GM19351 (cell line): ENCODE data around the gene OTOGL.

Experiments
- ATAC-seq: cut with Tn5 transposase; IDR thresholded peaks from one replicate; pipeline ENCODE4 v1.9.1; 2021; ENCODE audit warnings: mild to moderate bottlenecking, moderate library complexity; ENCODE audit not compliant: unreplicated experiment

OTOGL gene

DNA sequence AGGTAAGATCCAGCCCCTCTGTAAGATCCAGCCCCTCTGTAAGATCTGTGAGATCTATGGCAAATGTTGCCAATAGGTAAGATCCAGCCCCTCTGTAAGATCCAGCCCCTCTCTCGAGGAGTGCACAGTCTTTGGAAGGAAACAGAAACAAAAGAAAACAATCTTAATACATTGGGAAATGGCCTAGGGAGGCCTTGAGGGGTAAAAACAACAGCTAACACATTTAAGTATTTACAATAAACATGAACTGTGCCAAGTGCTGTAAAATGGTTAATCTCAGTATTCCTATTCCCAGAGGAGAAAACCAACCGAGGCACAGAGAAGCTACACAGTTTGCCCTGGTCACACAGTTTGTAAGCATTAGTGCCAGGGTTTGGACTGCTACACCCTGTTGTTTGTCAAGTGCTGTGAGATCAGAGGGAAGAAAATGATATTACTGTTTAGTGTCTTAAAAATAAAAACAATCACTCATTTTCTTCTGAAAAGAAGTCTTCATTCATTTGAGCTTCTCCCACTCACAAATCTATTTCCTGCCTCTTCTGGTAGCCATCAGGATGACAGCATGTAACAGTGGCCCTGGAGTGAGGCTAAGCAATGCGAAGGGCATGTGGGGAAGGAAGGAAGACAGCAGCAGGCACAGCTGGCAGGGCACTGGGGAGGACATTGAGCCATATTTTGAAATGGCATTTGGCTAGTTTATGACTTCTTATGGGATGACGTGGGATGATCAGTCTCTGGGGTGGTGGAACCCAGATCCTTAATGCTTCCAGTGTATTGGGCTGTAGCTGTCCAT lies 226.0 kb downstream of the OTOGL start:
- no peak for ATAC-seq

DNA sequence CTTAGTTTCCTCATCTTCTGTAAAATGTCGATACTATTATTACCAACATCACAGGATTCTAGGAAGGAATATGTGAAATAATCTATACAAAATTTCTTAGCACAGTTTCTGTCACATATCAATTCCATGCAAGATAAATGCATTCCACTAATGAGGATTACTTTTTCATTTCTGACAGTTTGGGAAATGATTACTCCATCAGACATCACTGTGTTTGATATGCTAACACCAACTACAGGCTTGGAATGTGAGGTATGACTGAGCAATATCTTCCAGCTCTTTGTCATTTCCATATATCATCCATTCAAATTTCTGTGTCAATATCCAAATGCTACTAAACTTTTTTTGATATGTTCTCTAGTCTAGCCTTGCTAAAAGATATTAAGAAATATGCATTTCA lies 233.5 kb downstream of the OTOGL start:
- no peak for ATAC-seq

DNA sequence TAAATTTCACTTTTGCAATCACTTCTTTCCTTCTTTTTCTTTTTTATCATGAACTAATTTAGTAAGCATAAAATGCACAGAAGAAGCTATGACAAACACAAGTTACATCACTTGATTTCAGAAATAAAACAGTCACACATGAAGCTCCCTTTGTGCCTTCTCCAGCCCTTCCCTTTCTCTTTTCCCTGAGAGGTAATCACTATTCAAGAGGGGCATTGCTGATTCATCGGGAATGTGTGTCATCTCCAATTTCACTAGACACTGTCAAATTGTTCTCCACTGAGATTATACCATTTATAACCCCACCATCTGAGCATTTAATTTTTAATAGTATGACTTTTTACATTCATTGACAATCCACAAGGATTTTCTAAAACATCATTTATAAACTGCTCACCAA lies 253.1 kb downstream of the OTOGL start:
- no peak for ATAC-seq

- ATAC-seq = no peak
Observed at GRCh38 chr12:80353254-80353653, 253.9 kb downstream of the OTOGL start.

- ATAC-seq = no peak
Observed at GRCh38 chr12:80356097-80356496, 256.8 kb downstream of the OTOGL start.

GRCh38 chr12:80359703-80360102 lies 260.4 kb downstream of the OTOGL start:
- no peak for ATAC-seq

GRCh38 chr12:80364056-80364455 lies 264.7 kb downstream of the OTOGL start:
- no peak for ATAC-seq

GRCh38 chr12:80373666-80374065 lies 274.3 kb downstream of the OTOGL start:
- no peak for ATAC-seq

DNA sequence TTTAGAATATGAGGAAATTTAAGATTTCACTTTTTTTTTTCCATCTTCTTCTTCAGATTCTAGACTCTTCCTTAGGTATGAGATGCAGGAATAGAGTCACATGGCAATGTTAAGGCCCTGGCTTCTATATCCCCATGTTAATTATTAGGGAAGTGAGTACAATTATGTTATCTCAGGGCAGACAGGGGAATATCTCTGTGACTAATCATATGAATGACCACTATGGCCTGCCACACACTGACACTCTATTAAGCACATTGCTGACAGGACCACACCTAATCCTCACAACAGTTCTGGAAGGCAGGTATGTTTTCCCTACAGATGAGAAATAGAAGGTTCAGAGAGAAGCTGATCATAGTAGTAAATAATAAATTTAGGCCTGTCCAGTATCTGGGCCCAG lies 275.3 kb downstream of the OTOGL start:
- ATAC-seq = no peak

DNA sequence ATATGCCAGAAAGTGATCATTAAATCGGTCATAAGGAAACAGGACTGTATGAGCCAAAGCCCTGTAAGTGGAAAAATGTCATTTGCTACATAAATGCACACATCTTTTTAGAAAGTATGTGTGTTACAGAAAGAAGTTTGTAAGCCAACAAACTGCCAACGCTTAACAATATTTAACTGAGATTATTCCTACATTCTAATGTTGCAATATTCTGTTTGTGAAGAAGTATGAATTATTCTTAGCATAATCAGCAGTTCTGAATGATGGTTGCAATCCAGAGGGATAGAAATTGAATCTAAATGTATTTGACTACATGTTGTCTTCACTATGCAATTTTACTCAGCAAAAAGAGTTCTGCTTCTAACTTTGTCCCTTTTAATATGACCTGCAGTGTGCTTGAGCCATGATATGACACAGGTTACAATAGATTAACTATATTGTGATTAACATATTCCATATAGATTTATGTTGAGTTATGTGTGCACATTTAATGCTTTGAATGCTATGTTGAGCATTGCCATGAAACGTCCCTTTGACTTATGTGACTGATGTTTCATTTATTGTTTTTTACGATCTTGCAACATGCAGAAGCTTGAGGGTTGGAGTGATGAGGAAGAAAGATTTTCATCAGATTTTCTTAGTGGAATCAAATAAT lies 277.9 kb downstream of the OTOGL start:
- ATAC-seq = no peak

- no peak for ATAC-seq
Observed at GRCh38 chr12:80381121-80381520, 281.8 kb downstream of the OTOGL start.

DNA sequence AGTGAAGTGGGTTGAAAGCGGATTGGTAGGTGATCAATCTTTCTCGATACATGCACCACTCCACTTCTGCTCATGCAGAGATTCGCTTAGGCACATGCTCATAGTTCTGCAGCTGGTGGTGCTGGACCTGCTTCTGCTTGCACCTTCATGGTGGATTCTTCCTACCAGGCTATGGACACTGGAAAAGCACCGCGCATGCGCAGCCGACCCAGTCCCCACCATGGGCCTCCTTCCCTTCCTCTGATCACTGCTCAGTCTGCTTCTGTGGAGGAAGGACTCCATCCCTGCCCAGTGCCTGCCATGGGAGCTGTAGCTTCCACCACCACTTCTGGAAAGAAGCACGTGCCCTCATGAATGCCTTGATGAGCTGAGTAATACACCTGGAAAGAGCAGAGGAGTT lies 282.9 kb downstream of the OTOGL start:
- ATAC-seq = no peak

GRCh38 chr12:80400571-80400991 lies 301.2 kb downstream of the OTOGL start:
- no peak for ATAC-seq

DNA sequence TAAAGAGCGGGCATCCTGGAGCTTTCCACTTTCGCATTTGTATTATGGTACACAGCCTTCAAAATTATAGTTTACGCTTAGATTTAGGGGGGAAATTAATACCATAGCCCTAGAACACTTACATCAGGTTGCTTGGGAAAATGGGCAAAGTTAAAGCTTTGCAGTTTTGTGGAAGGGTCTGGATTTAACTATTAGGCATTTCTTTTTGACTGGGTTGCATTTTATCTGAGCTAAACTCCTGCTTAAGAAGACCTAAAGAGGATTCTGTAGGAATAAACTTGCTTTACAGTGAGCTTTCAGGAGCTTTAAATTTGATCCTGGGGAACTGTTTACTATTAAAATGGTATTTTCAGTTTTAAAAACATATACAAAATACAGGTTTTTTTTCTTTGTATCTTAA lies 301.9 kb downstream of the OTOGL start:
- no peak for ATAC-seq

GRCh38 chr12:80404629-80405028 lies 305.3 kb downstream of the OTOGL start:
- ATAC-seq = no peak

- no peak for ATAC-seq
Observed at GRCh38 chr12:80406253-80406652, 306.9 kb downstream of the OTOGL start.

- ATAC-seq = peak; percentile 65
Observed at GRCh38 chr12:80411787-80412186, 312.4 kb downstream of the OTOGL start.

DNA sequence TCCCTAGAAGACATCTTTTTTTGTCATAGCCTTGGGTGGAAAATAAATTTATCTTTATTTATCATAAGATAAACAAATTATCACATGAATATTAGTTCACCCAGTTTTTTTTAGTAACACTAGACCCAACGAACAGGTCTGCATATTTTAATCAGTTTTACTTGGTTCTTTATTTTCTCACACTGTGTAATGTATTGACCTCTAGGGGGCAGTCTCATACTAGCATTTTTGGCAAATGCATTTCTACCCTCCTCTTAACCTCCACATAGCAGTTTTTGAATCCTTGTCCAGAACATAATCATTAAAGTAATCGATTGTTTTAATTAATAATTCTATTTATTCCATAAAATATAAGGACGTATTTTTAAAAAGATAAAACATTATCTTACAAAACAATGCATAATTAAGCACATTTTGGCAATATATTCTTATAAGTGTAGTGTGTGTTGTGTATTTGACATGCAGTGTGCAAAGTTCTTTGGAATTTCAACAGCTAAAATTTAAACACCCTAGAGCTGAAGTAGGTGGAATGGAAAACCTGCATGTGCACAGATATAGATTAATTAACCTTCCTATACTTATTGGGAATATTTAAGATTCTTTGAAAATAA lies 313.1 kb downstream of the OTOGL start:
- ATAC-seq = peak; percentile 75

GRCh38 chr12:80413462-80413861 lies 314.1 kb downstream of the OTOGL start:
- no peak for ATAC-seq

DNA sequence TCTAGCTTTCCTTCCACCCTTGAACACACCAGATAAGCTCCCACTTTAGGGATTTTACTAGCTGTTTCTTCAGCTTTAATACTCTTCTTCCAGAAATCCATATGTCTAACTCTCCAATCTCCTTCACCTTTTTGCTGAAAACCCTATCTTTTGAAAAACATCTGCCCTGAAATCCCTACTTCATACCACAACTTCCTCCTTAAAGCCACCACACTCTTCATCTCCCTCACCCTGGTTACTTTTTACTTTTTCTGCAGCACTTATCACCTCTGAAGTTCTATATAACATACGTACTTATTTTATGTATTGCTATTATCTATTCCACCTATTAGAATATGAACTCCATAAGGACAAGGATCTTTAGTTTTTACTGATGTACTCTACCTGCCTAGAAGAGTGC lies 316.1 kb downstream of the OTOGL start:
- ATAC-seq = no peak

DNA sequence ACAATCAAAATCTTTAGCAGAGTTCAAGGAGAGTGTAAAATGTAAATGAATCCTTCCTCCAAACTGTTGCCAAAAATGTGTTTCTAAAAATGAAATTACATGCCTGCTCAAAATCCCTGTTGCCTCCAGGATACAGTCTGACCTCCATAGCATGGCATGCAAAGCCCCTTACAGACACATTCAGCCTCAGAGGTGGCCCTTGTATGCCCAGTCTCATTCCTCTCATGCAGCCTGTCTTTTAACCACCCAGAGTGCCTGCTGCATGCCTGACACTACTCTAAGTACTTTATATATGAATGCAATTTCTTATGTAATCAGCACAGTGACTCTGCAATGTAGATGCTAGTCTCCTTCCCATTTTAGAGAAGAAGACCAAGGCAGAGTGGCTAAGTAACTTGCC lies 320.3 kb downstream of the OTOGL start:
- ATAC-seq = no peak

DNA sequence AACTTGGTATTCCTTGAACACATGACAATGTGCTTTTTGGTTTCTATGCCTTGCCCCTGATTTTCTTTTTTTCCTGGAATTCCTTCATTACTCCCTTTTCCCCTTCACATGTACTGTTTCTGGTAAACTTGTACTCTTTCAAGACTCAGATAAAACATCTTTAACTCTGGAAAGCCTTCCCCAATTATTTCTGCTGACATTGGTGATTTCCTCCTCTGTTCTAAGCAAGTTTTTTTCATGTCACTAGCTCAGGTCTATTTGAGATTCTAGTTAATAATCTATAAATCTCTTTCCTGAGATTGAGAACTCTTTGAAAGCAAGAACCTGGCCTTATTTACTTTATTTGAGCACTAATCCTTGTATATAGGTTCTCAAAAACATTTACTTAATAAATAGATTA lies 320.7 kb downstream of the OTOGL start:
- no peak for ATAC-seq
